GM19193 (cell line): Measurements from ENCODE around the gene IL15RA.

Source experiments
- POLR2A ChIP-seq: IDR thresholded peaks from 4 replicates; pipeline ENCODE4 v1.6.1; 2011; ENCODE audit not compliant: insufficient read depth, insufficient read length; ENCODE audit errors: extremely low read depth

IL15RA gene, protein sequence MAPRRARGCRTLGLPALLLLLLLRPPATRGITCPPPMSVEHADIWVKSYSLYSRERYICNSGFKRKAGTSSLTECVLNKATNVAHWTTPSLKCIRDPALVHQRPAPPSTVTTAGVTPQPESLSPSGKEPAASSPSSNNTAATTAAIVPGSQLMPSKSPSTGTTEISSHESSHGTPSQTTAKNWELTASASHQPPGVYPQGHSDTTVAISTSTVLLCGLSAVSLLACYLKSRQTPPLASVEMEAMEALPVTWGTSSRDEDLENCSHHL

DNA sequence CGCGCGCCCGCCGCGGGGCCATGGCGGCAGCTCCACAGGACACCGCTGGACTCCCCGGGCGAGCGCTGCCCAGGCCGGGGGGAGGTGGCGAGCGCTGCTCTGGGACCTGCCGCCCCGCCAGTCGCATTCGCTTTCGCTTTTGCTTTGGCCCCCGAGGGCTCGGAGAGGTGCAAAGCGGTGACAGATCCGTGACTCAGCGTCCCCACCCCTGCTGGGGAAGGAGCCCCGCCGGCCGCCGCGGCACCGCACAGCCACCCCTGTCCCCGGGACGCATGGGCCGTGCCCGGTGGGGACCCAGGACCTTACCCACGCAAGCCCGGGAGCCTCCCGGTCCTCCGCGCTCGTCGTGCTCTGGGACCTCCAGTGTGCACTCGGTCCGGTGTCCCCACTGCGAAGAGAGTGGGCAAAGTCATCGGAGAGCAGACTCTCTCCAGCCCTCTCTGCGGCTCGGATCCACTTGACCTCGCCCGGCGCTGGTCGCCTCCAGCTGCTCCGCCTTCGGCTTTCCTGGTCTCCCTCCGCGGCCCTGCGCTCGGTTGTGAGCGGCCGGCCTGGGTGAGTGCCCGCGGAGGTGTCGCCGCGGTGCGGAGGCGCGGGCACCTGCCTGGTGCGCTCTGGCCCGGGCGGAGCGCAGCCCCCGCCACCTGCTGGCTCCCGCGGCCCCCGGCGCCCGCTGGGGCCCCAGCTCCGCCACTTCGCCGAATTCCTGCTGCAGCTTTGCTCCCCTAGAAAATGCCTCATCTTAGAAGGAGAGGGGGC is at the start of gene IL15RA:
Gene IL15RA, minus strand, starts transcription at position 73 of the 759 bp plus-strand sequence. Its CDS starts 51 bp downstream, at position 22.
- peak; percentile 59 for TF ChIP-seq POLR2A

DNA sequence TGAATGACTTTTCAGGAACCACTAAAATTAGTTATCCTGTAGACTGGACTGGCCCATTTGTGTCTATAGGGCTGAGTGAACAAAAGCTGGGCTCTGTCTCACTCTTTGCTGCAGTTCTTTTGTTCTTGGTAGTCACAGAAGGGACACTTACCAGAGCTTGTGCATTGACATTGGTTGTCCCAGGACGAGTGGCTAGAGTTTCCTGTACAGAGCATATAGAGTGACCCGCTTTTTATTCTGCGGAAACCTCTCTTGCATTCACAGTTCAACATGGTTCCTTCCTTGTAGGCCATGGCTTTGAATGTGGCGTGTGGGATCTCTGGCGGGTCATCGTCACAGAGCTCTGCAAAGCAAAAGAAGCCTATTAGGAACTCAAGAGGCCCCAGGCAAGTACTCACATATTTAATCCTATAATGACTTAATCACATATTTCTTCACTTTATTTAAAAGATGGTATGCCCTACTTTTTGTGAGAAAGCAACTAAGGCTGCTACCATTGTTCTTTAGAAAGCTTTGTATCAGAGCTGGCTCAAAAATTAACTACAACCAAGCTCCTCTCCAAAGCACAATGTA is 48.4 kb upstream of the IL15RA start:
- TF ChIP-seq POLR2A = no peak

DNA sequence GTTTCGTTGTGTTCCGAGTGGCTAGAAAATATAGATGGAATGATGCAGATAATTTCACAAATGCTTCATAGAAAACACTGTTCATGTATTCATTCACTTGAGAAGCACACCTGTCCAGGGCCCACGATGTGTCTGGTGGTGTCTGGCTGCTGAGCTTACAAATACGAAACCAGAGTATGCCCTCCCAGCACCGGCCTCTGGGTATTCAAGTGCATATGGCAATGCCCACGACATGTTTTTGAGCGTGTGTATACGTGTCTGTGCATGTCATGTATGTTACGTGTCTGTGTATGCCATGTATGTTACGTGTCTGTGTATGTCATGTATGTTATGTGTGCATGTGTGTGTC is 47.0 kb upstream of the IL15RA start:
- TF ChIP-seq POLR2A = no peak

DNA sequence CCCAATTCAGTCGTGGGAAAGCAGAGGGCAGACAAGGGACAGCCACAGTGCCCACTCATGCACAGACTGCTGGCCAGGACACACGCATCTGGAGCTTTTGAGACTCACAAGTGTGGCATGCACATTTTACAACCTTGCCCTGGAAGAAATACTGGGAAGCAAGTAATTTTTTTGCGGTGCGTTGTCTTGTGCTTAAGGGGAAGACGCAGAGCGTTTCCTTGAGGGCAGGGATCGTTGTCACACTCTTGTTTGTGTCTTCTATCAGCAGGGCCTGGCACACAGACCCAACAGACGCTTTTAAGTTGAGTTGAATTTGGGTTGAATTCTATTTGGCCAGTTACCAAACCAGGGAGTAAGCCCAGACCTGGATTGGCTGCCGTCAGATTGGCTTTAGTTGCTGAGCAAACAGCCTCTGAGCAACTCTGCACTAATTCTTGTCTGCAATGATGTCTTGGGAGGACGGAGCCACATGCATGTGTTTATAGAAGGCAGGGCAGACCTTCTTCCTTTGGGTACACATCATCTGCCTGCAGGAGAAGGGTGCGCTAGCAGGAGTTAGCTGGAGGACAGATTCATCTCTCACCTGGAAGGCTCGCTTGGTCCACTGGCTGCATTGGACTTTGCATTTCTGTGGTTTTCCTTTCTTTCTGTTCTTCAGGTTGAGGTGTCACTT is 46.5 kb upstream of the IL15RA start:
- TF ChIP-seq POLR2A = no peak

DNA sequence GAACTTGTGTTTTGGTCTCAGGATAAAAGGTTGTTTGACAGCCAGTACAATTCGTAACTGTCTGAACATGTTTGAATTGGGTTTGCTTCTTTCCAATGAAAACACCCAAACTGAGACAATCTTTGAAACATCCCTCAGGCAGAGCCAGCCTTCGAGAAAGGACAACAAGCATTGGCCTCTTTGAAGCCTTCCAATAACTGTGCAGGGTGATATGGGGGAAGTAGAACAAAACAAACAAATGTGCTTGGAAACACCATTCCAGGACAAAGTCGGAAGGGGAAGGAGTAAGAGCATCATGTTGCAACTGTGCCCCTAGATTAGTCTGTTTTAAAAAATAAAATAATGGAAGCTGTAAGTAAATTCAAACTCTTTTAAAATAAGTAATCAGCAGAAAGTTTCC is 45.3 kb upstream of the IL15RA start:
- no peak for TF ChIP-seq POLR2A

DNA sequence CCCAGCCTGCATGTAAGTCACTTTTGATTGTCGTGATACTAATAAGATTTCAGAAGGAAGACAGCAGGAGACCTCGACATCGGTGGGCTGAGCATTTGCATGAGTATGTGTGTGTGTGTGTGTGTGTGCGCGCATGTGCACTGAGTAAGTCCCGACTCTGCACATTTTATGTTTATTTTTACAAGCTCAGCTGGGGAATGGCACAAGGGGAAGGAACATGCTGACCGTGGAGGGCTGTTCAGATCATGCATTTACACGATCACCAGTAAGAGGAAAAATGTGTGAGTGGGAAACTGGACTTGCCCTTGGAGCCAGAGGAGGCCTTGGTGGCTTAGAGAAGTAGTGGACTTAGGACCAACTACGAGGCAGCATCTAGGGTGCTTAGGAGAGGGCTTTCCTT is 43.5 kb upstream of the IL15RA start:
- TF ChIP-seq POLR2A = no peak

DNA sequence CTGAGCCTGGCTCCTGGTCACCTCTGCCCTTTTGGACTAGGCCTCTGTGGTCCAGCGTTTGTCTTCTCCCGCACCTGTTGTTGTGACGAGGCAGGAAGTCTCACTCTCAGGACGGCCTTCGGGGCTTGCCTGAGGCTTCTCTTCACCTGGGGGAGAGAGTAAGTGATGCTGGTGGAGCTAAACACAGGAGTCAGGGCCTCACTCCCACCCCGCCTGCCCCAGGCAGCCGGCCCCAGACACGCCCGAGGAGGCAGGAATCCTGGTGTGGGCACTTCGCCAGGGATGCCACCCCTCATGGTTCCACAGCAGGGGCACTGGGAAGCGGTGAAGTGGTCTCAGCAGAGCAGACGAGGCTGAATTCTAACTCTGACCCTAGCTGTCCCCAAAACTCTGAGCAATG is 42.5 kb upstream of the IL15RA start:
- TF ChIP-seq POLR2A = no peak

DNA sequence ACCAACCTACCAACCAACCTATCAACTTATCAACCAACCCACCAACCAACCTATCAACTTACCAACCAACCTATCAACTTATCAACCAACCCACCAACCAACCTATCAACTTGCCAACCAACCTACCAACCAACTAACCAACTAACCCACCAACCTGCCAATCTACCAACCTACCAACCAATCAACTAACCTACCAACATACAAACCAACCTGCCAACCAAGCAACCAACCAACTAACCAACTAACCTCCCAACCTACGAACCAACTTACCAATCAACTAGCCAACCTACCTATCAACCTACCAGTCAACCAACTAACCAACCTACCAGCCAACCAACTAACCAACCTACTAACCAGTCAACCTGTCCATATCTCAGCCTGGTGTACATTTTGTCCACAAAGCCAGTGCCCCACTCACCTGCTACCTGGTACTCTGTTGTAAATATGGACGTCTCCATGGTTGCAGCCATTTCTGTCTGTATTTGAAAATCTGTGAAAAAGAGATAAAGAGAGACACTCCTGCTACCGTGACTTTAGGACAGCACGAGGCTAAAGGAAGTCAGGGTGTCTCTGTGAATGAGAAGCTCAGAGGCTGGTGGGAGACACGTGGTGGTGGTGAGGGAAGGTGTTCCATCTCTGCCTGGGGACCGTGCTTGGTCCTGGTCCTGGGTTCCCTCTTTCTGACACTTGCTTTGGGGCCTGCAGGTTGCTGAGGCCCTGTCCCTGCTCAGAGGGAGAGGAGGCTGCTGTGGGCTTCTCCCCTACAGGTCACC is 41.9 kb upstream of the IL15RA start:
- no peak for TF ChIP-seq POLR2A

DNA sequence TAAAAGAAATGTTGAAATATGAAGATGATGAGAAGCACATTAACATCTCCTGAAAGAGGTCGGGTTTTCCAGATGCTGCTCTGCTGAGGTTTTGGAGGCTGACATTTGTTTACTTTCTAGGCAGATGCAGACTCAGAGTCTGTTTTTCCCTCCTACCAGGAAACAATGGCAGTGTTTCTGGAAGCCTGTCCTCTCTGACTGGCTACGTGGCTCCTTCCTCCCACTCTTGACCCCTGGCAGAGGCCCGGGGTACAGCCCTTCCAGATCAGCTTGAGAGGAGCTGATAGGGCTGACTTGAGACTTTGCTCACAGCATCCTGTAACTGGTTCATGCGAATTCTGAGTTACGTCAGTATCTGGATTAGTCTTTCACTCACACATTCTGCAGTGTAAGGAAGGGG is 41.1 kb upstream of the IL15RA start:
- TF ChIP-seq POLR2A = no peak

DNA sequence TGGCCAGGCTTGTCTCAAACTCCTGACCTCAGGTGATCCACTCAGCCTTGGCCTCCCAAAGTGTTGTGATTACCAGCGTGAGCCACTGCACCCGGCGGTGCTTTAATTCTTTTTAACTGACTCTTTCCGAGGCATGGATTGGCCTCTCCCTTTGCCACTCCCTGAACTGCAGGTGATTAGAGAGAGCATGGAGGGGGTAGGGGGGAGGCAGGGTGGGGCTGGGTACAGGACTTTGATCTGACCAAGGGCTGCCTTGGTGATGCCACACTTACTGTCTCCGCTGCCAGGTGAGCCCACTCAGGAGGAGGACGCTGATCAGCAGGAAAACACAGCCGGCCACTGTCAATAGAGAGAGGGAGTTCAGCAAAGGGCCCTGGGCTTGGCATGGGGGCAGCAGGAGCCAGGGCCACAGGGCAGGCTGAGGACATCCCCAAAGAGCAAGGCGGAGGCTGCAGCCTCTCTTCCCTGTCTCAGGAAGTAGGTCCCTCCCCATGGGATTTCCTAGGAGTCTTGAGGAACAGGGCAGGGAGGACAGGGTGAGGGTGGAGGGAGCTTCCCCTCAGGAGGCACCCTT is 40.5 kb upstream of the IL15RA start:
- TF ChIP-seq POLR2A = no peak

DNA sequence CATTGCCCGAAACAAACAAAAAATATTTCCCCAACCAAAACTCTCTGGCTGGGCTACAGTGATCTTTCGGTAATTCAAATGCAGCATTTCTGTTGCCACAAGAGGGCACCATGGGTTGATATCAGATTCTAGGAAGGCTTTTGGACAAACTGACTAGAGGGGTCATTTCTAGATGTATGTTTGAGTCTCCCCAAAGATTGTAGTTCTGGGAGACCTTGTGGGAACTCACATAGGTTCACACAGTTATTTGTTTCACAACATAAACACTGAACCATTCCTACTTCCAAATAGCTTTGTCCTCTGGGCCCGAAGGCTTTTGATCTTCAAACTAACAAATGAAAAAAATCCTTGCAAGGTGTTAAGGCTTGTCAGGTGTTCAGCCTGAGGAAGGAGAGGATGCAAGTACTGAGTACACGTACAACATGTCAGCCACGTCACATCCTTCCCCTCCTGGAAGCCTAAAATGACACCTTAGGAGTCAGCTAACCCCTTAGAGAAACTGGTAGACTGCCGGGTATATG is 37.0 kb upstream of the IL15RA start:
- TF ChIP-seq POLR2A = no peak

DNA sequence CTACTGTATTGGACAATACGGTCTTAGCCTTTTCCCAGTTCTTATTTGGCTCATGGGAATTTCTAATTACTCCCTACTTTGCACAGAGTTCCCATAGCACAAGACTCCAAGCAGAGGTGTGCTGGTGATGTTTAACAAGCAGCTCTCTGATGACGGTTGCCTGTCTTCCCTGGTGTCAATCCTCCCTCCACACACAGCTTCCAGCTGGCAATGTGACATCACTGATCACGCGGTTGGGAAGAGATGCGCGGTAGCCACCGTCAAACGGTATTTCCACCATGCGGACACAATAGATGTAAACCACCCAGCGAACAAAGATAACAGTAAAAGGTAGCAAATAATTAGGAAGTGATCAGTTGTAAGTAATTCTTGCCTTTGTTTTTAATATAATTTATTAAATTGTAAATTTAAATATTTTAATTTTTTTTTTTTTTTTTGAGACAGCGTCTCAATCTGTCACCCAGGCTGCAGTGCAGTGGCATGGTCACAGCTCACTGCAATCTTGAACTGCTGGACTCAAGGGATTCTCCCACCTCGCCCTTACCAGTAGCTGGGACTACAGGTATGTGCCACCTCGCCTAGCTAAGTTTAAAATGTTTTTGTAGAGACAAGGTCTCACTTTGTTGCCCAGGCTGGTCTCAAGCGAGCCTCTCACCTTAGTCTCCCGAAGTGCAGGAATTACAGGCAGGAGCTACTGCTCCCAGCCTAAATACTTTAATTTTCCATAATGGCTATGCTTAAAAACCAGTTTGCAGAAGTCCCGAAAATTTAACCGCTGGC is 36.3 kb upstream of the IL15RA start:
- no peak for TF ChIP-seq POLR2A

DNA sequence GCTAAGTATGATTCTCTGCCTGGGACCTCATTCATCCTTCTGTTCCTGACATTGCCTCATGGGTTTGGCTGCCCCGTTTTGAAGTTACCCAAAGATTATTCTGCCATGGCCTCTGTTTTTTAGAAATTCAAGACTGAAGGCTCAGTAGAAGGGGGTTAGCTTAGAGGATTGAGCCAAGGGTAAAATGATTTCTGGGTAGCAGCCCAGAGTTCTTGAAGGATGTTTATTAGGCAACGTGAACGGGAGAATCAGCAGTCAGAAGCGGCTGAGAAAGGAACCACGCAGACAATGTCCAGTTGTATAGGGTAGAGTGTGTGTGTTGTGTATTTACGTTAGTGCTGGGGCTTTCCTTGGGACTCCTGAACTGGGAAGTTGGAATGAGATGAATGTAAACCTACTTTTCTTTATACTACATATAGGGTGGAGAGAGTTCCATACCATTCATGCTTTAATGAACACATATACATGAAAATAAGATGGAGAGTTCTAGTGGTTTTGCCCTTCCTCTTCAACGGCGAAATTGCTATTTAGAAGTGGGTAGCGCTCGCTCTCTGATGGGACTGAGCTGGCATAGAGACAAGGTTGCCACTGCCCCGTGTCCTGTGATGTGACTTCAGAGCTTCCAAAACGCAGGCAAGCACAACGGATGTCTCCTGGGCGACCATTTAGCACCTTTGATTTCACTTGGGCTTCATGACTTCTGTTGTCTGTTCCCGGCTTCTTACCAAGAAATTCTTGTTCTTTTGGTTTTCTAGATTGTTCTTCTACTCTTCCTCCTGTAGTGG is 35.0 kb upstream of the IL15RA start:
- no peak for TF ChIP-seq POLR2A

DNA sequence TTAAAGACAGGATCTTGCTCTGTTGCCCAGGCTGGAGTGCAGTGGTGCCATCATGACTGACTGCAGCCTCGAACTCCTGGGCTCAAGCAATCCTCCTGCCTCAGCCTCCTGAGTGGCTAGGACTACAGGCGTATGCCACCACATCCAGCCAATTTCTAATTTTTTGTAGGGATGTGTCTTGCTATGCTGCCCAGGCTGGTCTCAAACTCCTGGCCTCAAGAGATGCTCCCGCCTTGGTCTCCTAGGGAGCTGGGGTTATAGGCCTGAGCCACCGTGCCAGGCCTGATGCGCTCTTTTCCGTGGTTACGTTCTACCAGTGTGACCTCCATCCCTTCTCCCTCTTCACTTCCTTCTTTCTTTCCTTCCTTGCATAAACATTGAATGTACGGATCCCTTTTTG is 34.2 kb upstream of the IL15RA start:
- no peak for TF ChIP-seq POLR2A

DNA sequence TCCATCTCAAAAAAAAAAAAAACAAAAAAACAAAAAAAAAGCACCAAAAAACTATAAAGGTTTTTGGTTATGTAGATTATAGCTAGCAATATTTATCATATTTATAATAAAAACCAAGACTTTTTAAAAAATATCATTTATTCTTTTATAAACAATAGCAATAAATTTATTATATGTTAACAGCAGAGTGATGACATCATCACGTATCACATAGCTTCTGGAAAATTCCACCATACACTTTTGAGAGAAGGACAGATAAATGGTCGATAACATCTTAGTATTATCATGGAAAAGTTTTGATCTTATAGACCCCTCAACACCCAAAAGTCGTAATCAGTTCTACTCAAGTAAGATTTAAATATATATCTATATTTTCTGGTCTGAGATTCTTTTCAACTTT is 33.2 kb upstream of the IL15RA start:
- TF ChIP-seq POLR2A = no peak
